ENCODE results near the gene LIN37. TPM values are rescaled to one million over a fixed set of nuclear protein-coding genes. Genes with fewer than 3 reads are reported as not detected.

Gene LIN37
- total RNA-seq, 1 donor from 2014 or later = 6.2 TPM

- Histone ChIP-seq H3K9me3 (replicated peaks) (no peaks in the 10 kb centered on the region), H3K4me3 (no peak overlapping the region), H3K27ac (replicated peaks) (no peak overlapping the region), H3K27me3 (ENCODE audit: low read depth) (no peaks in the 10 kb centered on the region), H3K4me1 (peaks cover 4% of the 10 kb centered on the region), H3K36me3 (peaks cover 98% of the 10 kb centered on the region)
- no peak for TF ChIP-seq CTCF (IDR thresholded peaks at IDR 0.05; ENCODE audit: borderline replicate concordance)
- DNase-seq = no peak
- intact Hi-C loops (cut with micrococcal nuclease) = no loop called here
These were observed 23.0 kb upstream of the LIN37 start for GRCh38 chr19:35725216-35725861.

- peaks cover under 1% of the 10 kb centered on the region for H3K4me1 ChIP-seq
- H3K36me3 ChIP-seq = peaks cover 100% of the 10 kb centered on the region
- DNase-seq = no peak
- H3K27ac ChIP-seq (replicated peaks) = no peak overlapping the region
- no peaks in the 10 kb centered on the region for H3K27me3 ChIP-seq (ENCODE audit: low read depth)
- no peaks in the 10 kb centered on the region for H3K9me3 ChIP-seq (replicated peaks)
- no peak overlapping the region for H3K4me3 ChIP-seq
- no peak for TF ChIP-seq CTCF (IDR thresholded peaks at IDR 0.05; ENCODE audit: borderline replicate concordance)
- intact Hi-C loops (cut with micrococcal nuclease) = no loop called here
These were observed 21.1 kb upstream of the LIN37 start for GRCh38 chr19:35727053-35727955.

- intact Hi-C loops (cut with micrococcal nuclease) = no loop called here
- no peaks in the 10 kb centered on the region for H3K4me1 ChIP-seq
- peaks cover 98% of the 10 kb centered on the region for H3K36me3 ChIP-seq
- no peak for DNase-seq
- no peak overlapping the region for H3K27ac ChIP-seq (replicated peaks)
- no peaks in the 10 kb centered on the region for H3K27me3 ChIP-seq (ENCODE audit: low read depth)
- TF ChIP-seq CTCF (IDR thresholded peaks at IDR 0.05; ENCODE audit: borderline replicate concordance) = no peak
- H3K9me3 ChIP-seq (replicated peaks) = no peaks in the 10 kb centered on the region
- H3K4me3 ChIP-seq = no peak overlapping the region
These were observed 20.2 kb upstream of the LIN37 start for GRCh38 chr19:35727956-35728706.

- intact Hi-C loops (cut with micrococcal nuclease) = no loop called here
- DNase-seq = no peak
These were observed 19.4 kb upstream of the LIN37 start for GRCh38 chr19:35729021-35729420.

More at GRCh38 chr19:35729021-35729420, 19.4 kb upstream of the LIN37 start:
- Histone ChIP-seq H3K4me1 (no peaks in the 10 kb centered on the region), H3K27ac (replicated peaks) (no peak overlapping the region), H3K9me3 (replicated peaks) (no peaks in the 10 kb centered on the region), H3K4me3 (no peak overlapping the region), H3K36me3 (peaks cover 97% of the 10 kb centered on the region), H3K27me3 (ENCODE audit: low read depth) (no peaks in the 10 kb centered on the region)
- no peak for TF ChIP-seq CTCF (IDR thresholded peaks at IDR 0.05; ENCODE audit: borderline replicate concordance)
